Mucosa of rectum (tissue), 2 donors: ENCODE data around the gene C4orf36.

Experiments
- H3K27ac ChIP-seq, 2 donors: one replicate each; pipeline ENCODE4 v1.7.0; 2013; ENCODE audit warnings: inconsistent platforms in 2 of 2, low read depth in 2 of 2, low read length in 2 of 2
- H3K27me3 ChIP-seq, 2 donors: one replicate each; pipeline ENCODE4 v1.7.0; 2013; ENCODE audit warnings: low read length in 2 of 2; ENCODE audit not compliant: control insufficient read depth in 2 of 2, insufficient read depth in 2 of 2
- H3K36me3 ChIP-seq, 2 donors: one replicate each; pipeline ENCODE4 v1.7.0; 2013; ENCODE audit warnings: low read length in 2 of 2; ENCODE audit not compliant: control insufficient read depth in 2 of 2, insufficient read depth in 2 of 2
- H3K4me1 ChIP-seq, 2 donors: one replicate each; pipeline ENCODE4 v1.7.0; 2013; ENCODE audit warnings: low read length in 2 of 2, mild to moderate bottlenecking in 1 of 2; ENCODE audit not compliant: control insufficient read depth in 2 of 2, insufficient read depth in 2 of 2
- H3K4me3 ChIP-seq, 2 donors: one replicate each; pipeline ENCODE4 v1.7.0; 2013; ENCODE audit warnings: low read length in 2 of 2
- H3K9ac ChIP-seq, 2 donors: one replicate each; pipeline ENCODE4 v1.7.0; 2013; ENCODE audit warnings: low read length in 2 of 2, low read depth in 1 of 2, mild to moderate bottlenecking in 1 of 2
- H3K9me3 ChIP-seq, 2 donors: one replicate each; pipeline ENCODE4 v1.7.0; 2013; ENCODE audit warnings: low read length in 2 of 2; ENCODE audit not compliant: control insufficient read depth in 2 of 2
- donor health status: healthy.
- donor health status: Normal muscosa, but diverticular disease.

The C4orf36 gene

GRCh38 chr4:86855572-86855971 is 36.6 kb downstream of the C4orf36 start:
- Histone ChIP-seq H3K4me3 (no peak overlapping the region), H3K9ac (no peak overlapping the region), H3K27ac (no peak overlapping the region), H3K4me1 (no peaks in the 10 kb centered on the region), H3K27me3 (no peaks in the 10 kb centered on the region), H3K9me3 (no peaks in the 10 kb centered on the region), H3K36me3 (no peaks in the 10 kb centered on the region)

GRCh38 chr4:86853209-86853608 is 39.0 kb downstream of the C4orf36 start:
- no peaks in the 10 kb centered on the region for H3K27me3 ChIP-seq
- no peaks in the 10 kb centered on the region for H3K4me1 ChIP-seq
- no peaks in the 10 kb centered on the region for H3K36me3 ChIP-seq
- no peak overlapping the region for H3K9ac ChIP-seq
- H3K4me3 ChIP-seq: no peak overlapping the region
- no peaks in the 10 kb centered on the region for H3K9me3 ChIP-seq
- no peak overlapping the region for H3K27ac ChIP-seq

DNA sequence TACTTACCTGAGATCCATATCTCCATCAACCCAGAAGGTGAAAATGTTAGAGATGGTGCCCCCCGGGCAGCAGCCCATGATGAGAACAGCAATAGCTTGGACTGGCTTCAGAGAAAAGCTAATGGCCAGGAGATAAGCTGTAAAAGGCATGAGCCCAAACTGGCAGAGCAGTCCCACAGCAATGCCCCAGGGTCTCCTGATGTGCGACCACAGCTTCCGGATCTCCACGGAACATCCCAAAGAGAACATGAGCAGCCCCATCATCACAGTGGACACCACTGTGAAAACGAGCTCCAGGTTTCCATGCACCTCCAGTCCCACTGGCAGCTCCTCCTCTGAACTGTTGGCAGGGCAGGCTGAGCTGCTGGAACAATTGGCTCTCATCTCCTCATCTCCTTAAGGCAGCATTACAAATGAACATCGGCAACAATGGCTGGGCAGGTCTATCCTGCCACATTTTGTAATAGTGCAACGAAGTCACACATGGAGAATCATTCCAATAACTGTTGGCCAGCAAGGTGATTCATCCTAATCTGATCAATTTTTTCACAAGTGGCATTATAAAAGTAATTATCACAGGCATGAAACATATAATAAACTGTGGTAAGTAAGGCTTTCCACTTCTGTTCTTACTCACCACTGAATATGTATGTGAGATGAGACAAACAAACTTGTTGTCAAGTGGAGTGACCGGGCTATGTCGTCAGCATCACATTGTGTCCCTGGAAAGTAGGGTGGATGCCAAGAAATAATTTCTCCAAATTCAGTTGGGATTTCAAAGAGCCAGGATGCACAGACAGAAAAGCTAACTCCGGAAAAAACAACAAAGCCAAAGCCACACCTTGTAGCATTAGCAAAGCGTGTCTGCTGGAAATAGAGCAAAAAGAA is 43.2 kb downstream of the C4orf36 start, which contains the start of gene SLC10A6:
Gene SLC10A6 (minus strand): TSS at position 653 of the 888 bp plus-strand sequence. CDS start 269 bp downstream, at position 384.
- Histone ChIP-seq H3K4me3 (no peak within 1 kb of the TSS), H3K4me1 (no peaks in the 10 kb centered on the region), H3K36me3 (no peaks in the 10 kb centered on the region), H3K9ac (no peak within 1 kb of the TSS), H3K27me3 (no peaks in the 10 kb centered on the region), H3K27ac (no peak within 1 kb of the TSS), H3K9me3 (peaks cover 0 to 2% of the 10 kb centered on the region in 2 donors)

GRCh38 chr4:86848136-86848535 is 44.1 kb downstream of the C4orf36 start:
- no peak overlapping the region for H3K27ac ChIP-seq
- no peak overlapping the region for H3K4me3 ChIP-seq
- peaks cover 0 to 2% of the 10 kb centered on the region in 2 donors for H3K9me3 ChIP-seq
- H3K9ac ChIP-seq: no peak overlapping the region
- H3K4me1 ChIP-seq: no peaks in the 10 kb centered on the region
- no peaks in the 10 kb centered on the region for H3K27me3 ChIP-seq
- H3K36me3 ChIP-seq: no peaks in the 10 kb centered on the region

GRCh38 chr4:86847571-86847970 is 44.7 kb downstream of the C4orf36 start:
- no peak overlapping the region for H3K4me3 ChIP-seq
- H3K4me1 ChIP-seq: no peaks in the 10 kb centered on the region
- no peaks in the 10 kb centered on the region for H3K27me3 ChIP-seq
- no peak overlapping the region for H3K27ac ChIP-seq
- H3K36me3 ChIP-seq: no peaks in the 10 kb centered on the region
- no peak overlapping the region for H3K9ac ChIP-seq
- peaks cover 0 to 2% of the 10 kb centered on the region in 2 donors for H3K9me3 ChIP-seq

GRCh38 chr4:86846921-86847320 is 45.3 kb downstream of the C4orf36 start:
- H3K27ac ChIP-seq: no peak overlapping the region
- H3K9ac ChIP-seq: no peak overlapping the region
- H3K4me3 ChIP-seq: no peak overlapping the region
- H3K9me3 ChIP-seq: peaks cover 0 to 2% of the 10 kb centered on the region in 2 donors
- H3K4me1 ChIP-seq: no peaks in the 10 kb centered on the region
- H3K27me3 ChIP-seq: no peaks in the 10 kb centered on the region
- no peaks in the 10 kb centered on the region for H3K36me3 ChIP-seq

DNA sequence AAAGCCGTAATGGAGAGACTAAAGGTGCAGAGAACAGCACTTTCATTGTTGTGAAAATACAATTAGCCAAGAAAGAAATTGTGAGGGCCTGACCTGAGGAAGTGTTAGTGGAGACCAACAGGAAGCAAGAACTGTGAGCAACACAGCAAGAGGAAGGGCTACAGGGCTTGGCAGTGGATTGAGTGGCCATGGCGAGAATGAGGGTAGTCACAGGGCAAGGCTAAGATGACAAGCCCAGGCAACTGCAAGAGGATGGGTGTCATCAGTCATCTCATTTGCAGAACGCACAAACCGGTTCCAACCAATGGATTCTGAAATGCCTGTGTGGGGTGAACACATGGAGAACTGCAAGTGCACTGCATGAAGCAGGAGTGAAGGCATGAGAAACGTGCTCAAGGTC is 46.6 kb downstream of the C4orf36 start:
- H3K27ac ChIP-seq: no peak overlapping the region
- H3K9me3 ChIP-seq: peaks cover 0 to 2% of the 10 kb centered on the region in 2 donors
- H3K4me1 ChIP-seq: no peaks in the 10 kb centered on the region
- no peak overlapping the region for H3K4me3 ChIP-seq
- no peak overlapping the region for H3K9ac ChIP-seq
- no peaks in the 10 kb centered on the region for H3K27me3 ChIP-seq
- H3K36me3 ChIP-seq: no peaks in the 10 kb centered on the region

GRCh38 chr4:86841309-86841708 is 50.9 kb downstream of the C4orf36 start:
- no peak overlapping the region for H3K9ac ChIP-seq
- no peak overlapping the region for H3K4me3 ChIP-seq
- no peak overlapping the region for H3K27ac ChIP-seq
- no peaks in the 10 kb centered on the region for H3K36me3 ChIP-seq
- H3K4me1 ChIP-seq: no peaks in the 10 kb centered on the region
- peaks cover 0 to 2% of the 10 kb centered on the region in 2 donors for H3K9me3 ChIP-seq
- H3K27me3 ChIP-seq: no peaks in the 10 kb centered on the region

DNA sequence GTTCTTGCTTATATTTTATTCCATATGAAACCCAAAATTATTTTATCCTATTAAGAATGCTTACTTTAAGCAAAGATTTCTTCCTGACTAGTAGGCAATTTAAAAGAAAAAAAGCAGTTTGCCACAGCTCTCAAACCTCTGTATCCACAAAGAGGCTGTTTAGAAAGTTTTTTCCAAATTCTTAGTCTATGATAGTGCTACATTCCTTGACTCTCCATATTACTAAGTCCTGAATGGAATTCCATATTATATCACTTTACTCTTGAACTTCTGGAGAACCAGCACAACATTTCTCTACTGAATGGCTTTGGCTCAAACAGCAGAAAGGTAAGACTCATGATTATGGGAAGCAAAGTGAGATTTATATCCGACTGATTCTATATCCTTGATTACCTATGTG is 51.4 kb downstream of the C4orf36 start:
- peaks cover 0 to 2% of the 10 kb centered on the region in 2 donors for H3K9me3 ChIP-seq
- no peaks in the 10 kb centered on the region for H3K36me3 ChIP-seq
- no peaks in the 10 kb centered on the region for H3K27me3 ChIP-seq
- no peaks in the 10 kb centered on the region for H3K4me1 ChIP-seq
- no peak overlapping the region for H3K9ac ChIP-seq
- H3K4me3 ChIP-seq: no peak overlapping the region
- no peak overlapping the region for H3K27ac ChIP-seq

DNA sequence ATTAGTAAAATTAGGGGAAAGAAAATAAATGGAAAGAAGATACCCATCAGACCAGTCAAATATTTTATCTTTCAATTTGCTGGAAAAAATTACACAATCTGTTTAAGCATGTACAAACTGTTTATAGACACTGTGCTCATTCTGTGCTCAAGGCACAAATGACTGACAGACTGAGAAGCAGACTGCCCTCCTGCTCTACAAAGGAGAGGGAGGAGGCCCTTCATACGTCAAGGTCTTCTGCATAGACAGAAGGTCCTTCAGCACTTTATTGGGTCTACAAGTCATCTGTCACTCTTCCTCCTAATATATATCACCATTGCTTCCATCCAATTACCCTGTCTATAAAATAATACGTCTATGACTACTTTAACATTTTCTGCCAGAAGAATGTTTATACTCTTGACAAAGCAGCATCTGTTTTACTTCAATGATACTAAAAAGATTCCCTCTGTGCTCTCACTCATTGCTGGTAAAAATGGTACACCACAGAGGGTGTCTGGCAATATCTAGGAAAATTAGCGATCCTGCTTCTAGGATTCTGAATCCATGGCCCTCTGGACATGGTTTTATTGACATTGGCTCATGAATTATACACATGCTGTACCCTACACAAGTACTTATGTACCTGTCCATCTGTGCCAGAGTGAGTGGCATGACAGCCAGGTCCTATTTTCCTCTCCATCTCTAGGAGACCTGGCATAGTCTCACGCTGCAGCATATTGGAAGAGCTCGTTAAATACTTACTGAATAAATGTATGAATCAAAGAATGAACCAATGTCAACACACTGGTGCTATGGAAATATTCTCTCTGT is 54.3 kb downstream of the C4orf36 start:
- no peak overlapping the region for H3K9ac ChIP-seq
- H3K27me3 ChIP-seq: no peaks in the 10 kb centered on the region
- no peak overlapping the region for H3K4me3 ChIP-seq
- no peaks in the 10 kb centered on the region for H3K4me1 ChIP-seq
- no peak overlapping the region for H3K27ac ChIP-seq
- no peaks in the 10 kb centered on the region for H3K36me3 ChIP-seq
- H3K9me3 ChIP-seq: no peaks in the 10 kb centered on the region
